Astrocyte (in vitro differentiated cells and primary cell): ENCODE measurements around the gene DNAAF3. TPM values are rescaled to one million over a fixed set of nuclear protein-coding genes. Genes with fewer than 3 reads are reported as not detected.
A peak's percentile ranks its signal among the peaks of the same experiment; 100 is the strongest.
"Not testable (repeated sequence)": the region's sequence is repeated elsewhere in the genome, so short reads cannot be mapped to it uniquely, and the experiment has no call there.

ENCODE experiments used
- DNase-seq: peaks from one replicate; pipeline ENCODE4 v3.0.0-alpha.2; 2010; ENCODE audit warnings: low read depth
- FAIRE-seq: peaks from 2 replicates; lab custom pipeline; 2011; peaks lifted over from hg19 to GRCh38; lab: Jason Lieb, UNC
- H2AFZ ChIP-seq: 2 replicates; pipeline ENCODE4 v1.6.0; 2012; ENCODE audit warnings: low read depth, low read length, inconsistent platforms
- H3K27ac ChIP-seq: 2 replicates; pipeline ENCODE4 v1.5.1; 2011; ENCODE audit warnings: low read depth, low read length, inconsistent platforms
- H3K27me3 ChIP-seq: 2 replicates; pipeline ENCODE4 v1.6.0; 2011; ENCODE audit warnings: low read length, inconsistent platforms; ENCODE audit not compliant: insufficient read depth
- H3K36me3 ChIP-seq: 2 replicates; pipeline ENCODE4 v1.5.1; 2011; ENCODE audit warnings: low read length, inconsistent platforms; ENCODE audit not compliant: insufficient read depth
- H3K4me1 ChIP-seq: 2 replicates; pipeline ENCODE4 v1.5.1; 2011; ENCODE audit warnings: low read length, inconsistent platforms; ENCODE audit not compliant: insufficient read depth
- H3K4me2 ChIP-seq: 2 replicates; pipeline ENCODE4 v1.6.0; 2012; ENCODE audit warnings: low read length, inconsistent platforms
- H3K4me3 ChIP-seq: 2 replicates; pipeline ENCODE4 v1.5.1; 2011; ENCODE audit warnings: low read depth, mild to moderate bottlenecking, low read length, inconsistent platforms; ENCODE audit not compliant: insufficient read depth
- H3K79me2 ChIP-seq: 2 replicates; pipeline ENCODE4 v1.6.0; 2012; ENCODE audit warnings: mild to moderate bottlenecking, low read length, inconsistent platforms; ENCODE audit not compliant: insufficient read depth
- H3K9ac ChIP-seq: 2 replicates; pipeline ENCODE4 v1.6.0; 2012; ENCODE audit warnings: mild to moderate bottlenecking, low read length, inconsistent platforms
- H3K9me3 ChIP-seq: 2 replicates; pipeline ENCODE4 v1.5.1; 2012; ENCODE audit warnings: low read depth, mild to moderate bottlenecking, low read length, inconsistent platforms; ENCODE audit not compliant: insufficient read depth
- H4K20me1 ChIP-seq: 2 replicates; pipeline ENCODE4 v1.6.0; 2012; ENCODE audit warnings: low read length, inconsistent platforms; ENCODE audit not compliant: insufficient read depth
- H3K27ac Mint-ChIP-seq: one replicate; pipeline ENCODE4 v1.8.0; 2021; ENCODE audit warnings: mild to moderate bottlenecking, mixed read lengths; ENCODE audit not compliant: unreplicated experiment
- H3K27me3 Mint-ChIP-seq: one replicate; pipeline ENCODE4 v1.8.0; 2021; ENCODE audit warnings: low read depth, mixed read lengths; ENCODE audit not compliant: unreplicated experiment
- H3K36me3 Mint-ChIP-seq: one replicate; pipeline ENCODE4 v1.8.0; 2021; ENCODE audit warnings: low read depth, mixed read lengths; ENCODE audit not compliant: unreplicated experiment
- H3K4me1 Mint-ChIP-seq: one replicate; pipeline ENCODE4 v1.8.0; 2021; ENCODE audit warnings: low read depth, mixed read lengths; ENCODE audit not compliant: unreplicated experiment
- H3K4me3 Mint-ChIP-seq: one replicate; pipeline ENCODE4 v1.8.0; 2021; ENCODE audit warnings: mild to moderate bottlenecking, moderate library complexity, mixed read lengths; ENCODE audit not compliant: unreplicated experiment
- H3K9me3 Mint-ChIP-seq: one replicate; pipeline ENCODE4 v1.8.0; 2021; ENCODE audit warnings: mild to moderate bottlenecking, mixed read lengths; ENCODE audit not compliant: unreplicated experiment
- CTCF ChIP-seq: IDR thresholded peaks from 2 replicates; pipeline ENCODE4 v1.5.1; 2011; ENCODE audit warnings: low read depth, mild to moderate bottlenecking, inconsistent platforms, low read length, moderate library complexity; ENCODE audit not compliant: insufficient read depth
- EZH2 ChIP-seq: IDR thresholded peaks from 2 replicates; pipeline ENCODE4 v1.6.1; 2012; ENCODE audit warnings: mild to moderate bottlenecking, low read length, inconsistent platforms; ENCODE audit not compliant: insufficient read depth
- total RNA-seq: library from RNA; stranded (reverse); gene quantifications from 2 replicates; pipeline ENCODE4 v1.2.1, GENCODE V29; 2021

DNAAF3 gene
- total RNA-seq, 1 donor from 2014 or later, result 1.3 TPM

- Mint-ChIP-seq H3K27me3 (peaks cover 33% of the 10 kb centered on the region), H3K9me3 (peaks cover 2% of the 10 kb centered on the region), H3K27ac (no peak overlapping the region), H3K4me1 (peaks cover 3% of the 10 kb centered on the region), H3K4me3 (no peak overlapping the region), H3K36me3 (no peaks in the 10 kb centered on the region)
- FAIRE-seq (no peak), DNase-seq (no peak)
- Histone ChIP-seq H3K9ac (no peak overlapping the region), H3K36me3 (no peaks in the 10 kb centered on the region), H3K4me1 (peaks cover 6% of the 10 kb centered on the region), H2AFZ (no peak overlapping the region), H3K4me3 (no peak overlapping the region), H3K27ac (no peak overlapping the region), H3K79me2 (no peaks in the 10 kb centered on the region), H3K4me2 (peak overlapping the region; percentile 17), H4K20me1 (no peaks in the 10 kb centered on the region), H3K9me3 (no peaks in the 10 kb centered on the region), H3K27me3 (peaks cover 4% of the 10 kb centered on the region)
- TF ChIP-seq CTCF (no peak), EZH2 (no peak)
Measured at GRCh38 chr19:55156202-55157063, 10.0 kb downstream of the DNAAF3 start.

GRCh38 chr19:55155784-55156183 is 10.6 kb downstream of the DNAAF3 start:
- not testable (repeated sequence) for H3K4me3 Mint-ChIP-seq, H3K4me3 ChIP-seq, H3K9me3 ChIP-seq, H3K36me3 Mint-ChIP-seq, H3K27ac ChIP-seq, FAIRE-seq, H3K4me1 Mint-ChIP-seq, H3K9ac ChIP-seq, DNase-seq, H3K27me3 ChIP-seq, H3K79me2 ChIP-seq, H3K4me1 ChIP-seq, H3K9me3 Mint-ChIP-seq, H3K27ac Mint-ChIP-seq, H4K20me1 ChIP-seq, H3K36me3 ChIP-seq, H2AFZ ChIP-seq
- H3K27me3 Mint-ChIP-seq, result peaks cover 33% of the 10 kb centered on the region
- peak overlapping the region; percentile 17 for H3K4me2 ChIP-seq

GRCh38 chr19:55153652-55154264 is 12.7 kb downstream of the DNAAF3 start:
- no peaks in the 10 kb centered on the region for H3K4me1 ChIP-seq
- H3K79me2 ChIP-seq, result no peaks in the 10 kb centered on the region
- H3K4me2 ChIP-seq, result no peak overlapping the region
- Mint-ChIP-seq H3K36me3 (no peaks in the 10 kb centered on the region), H3K4me1 (peaks cover 2% of the 10 kb centered on the region), H3K9me3 (peaks cover 4% of the 10 kb centered on the region), H3K27ac (no peak overlapping the region), H3K27me3 (peaks cover 43% of the 10 kb centered on the region), H3K4me3 (no peak overlapping the region)
- H3K4me3 ChIP-seq, result no peak overlapping the region
- H3K9ac ChIP-seq, result no peak overlapping the region
- H3K9me3 ChIP-seq, result no peaks in the 10 kb centered on the region
- peaks cover 19% of the 10 kb centered on the region for H3K27me3 ChIP-seq
- no peaks in the 10 kb centered on the region for H3K36me3 ChIP-seq
- H2AFZ ChIP-seq, result no peak overlapping the region
- H3K27ac ChIP-seq, result no peak overlapping the region
- TF ChIP-seq EZH2, result no peak
- TF ChIP-seq CTCF, result no peak
- H4K20me1 ChIP-seq, result no peaks in the 10 kb centered on the region
- no peak for DNase-seq
- FAIRE-seq, result no peak
